HepG2 (cell line): Measurements from ENCODE around the gene RUNX3. TPM values are rescaled to one million over a fixed set of nuclear protein-coding genes. Genes with fewer than 3 reads are reported as not detected.

Experiments used
- ATF7 ChIP-seq, 2 experiments: fragments of 450-650 bp in 1 of 2; sonication (generic) in 1 of 2; formaldehyde crosslinking in 1 of 2; IDR thresholded peaks; 2 replicates each; pipeline versions ENCODE4 v1.4.0 to v1.6.1; 2016 to 2020; ENCODE audit warnings: antibody characterized with exemption in 1 of 2, mild to moderate bottlenecking in 1 of 2, missing genetic modification reagents in 1 of 2
- BCL6 ChIP-seq: IDR thresholded peaks from 2 replicates; pipeline ENCODE4 v1.6.1; 2016; ENCODE audit warnings: missing genetic modification reagents, missing compliant biosample characterization
- HNRNPUL1 ChIP-seq: fragments of 200-400 bp; formaldehyde crosslinking; IDR thresholded peaks from 2 replicates; pipeline ENCODE4 v1.6.1; 2017; ENCODE audit warnings: low read depth, mild to moderate bottlenecking, low read length, moderate library complexity
- KDM1A ChIP-seq: IDR thresholded peaks from 2 replicates; pipeline ENCODE4 v1.6.1; 2016; ENCODE audit warnings: missing compliant biosample characterization
- RFX3 ChIP-seq: IDR thresholded peaks from 2 replicates; pipeline ENCODE4 v1.6.1; 2016; ENCODE audit warnings: missing biosample characterization, missing genetic modification reagents
- TCF12 ChIP-seq, 2 experiments: fragments of 450-650 bp in 1 of 2; sonication (generic) in 1 of 2; formaldehyde crosslinking in 1 of 2; IDR thresholded peaks; 2 replicates each; pipeline versions ENCODE4 v1.6.1 to v1.8.0; 2017 to 2022; ENCODE audit warnings: antibody characterized with exemption in 1 of 2, mild to moderate bottlenecking in 1 of 2, missing genetic modification reagents in 1 of 2, moderate library complexity in 1 of 2
- ZC3H13 ChIP-seq: sonication (generic); formaldehyde crosslinking; IDR thresholded peaks from 2 replicates; pipeline ENCODE4 v1.8.1; 2023; ENCODE audit warnings: mild to moderate bottlenecking, missing genetic modification reagents, moderate library complexity
- polyA plus RNA-seq, 8 experiments: library from polyadenylated mRNA; depleted of rRNA in 3 of 8; stranded (reverse) in 7 of 8; unstranded in 1 of 8; fragments of >200 nt; fragmentation: Illumina TruSeq in 4 of 8; extraction: Trizol in 4 of 8; gene quantifications; 2 replicates each; pipeline versions ENCODE4 v1.2.1 to v1.2.3, GENCODE V29; 2011 to 2016; ENCODE audit warnings: low read depth in 4 of 8, missing spikeins in 1 of 8, mixed read lengths in 1 of 8; ENCODE audit not compliant: insufficient read depth in 1 of 8
- total RNA-seq, 5 experiments: library from RNA; depleted of rRNA; stranded (reverse); fragments of >200 nt; fragmentation: Illumina TruSeq; extraction: Trizol; gene quantifications; 2 replicates each; pipeline ENCODE4 v1.2.3, GENCODE V29; 2016; ENCODE audit warnings: low read depth in 1 of 5
- TF ChIP-seq, protein P1 (sequence below): sonication (generic); formaldehyde crosslinking; IDR thresholded peaks from 2 replicates; pipeline ENCODE4 v1.8.0; 2022; ENCODE audit warnings: missing genetic modification reagents, mild to moderate bottlenecking, borderline replicate concordance
- TF ChIP-seq, protein P2 (sequence below): sonication (generic); formaldehyde crosslinking; conservative IDR thresholded peaks from 2 replicates; pipeline ENCODE4 v1.5.0; 2020; ENCODE audit warnings: missing genetic modification reagents
- TF ChIP-seq, protein P3 (sequence below), 2 experiments: sonication (generic) in 1 of 2; formaldehyde crosslinking in 1 of 2; IDR thresholded peaks; 2 replicates each; pipeline versions ENCODE4 v1.5.1 to v1.6.1; 2011 to 2020; ENCODE audit warnings: borderline replicate concordance in 1 of 2, low read depth in 1 of 2, low read length in 1 of 2, mild to moderate bottlenecking in 1 of 2, missing genetic modification reagents in 1 of 2, moderate library complexity in 1 of 2
- TF ChIP-seq, protein P4 (sequence below): sonication (generic); formaldehyde crosslinking; IDR thresholded peaks from 2 replicates; pipeline ENCODE4 v1.8.1; 2023; ENCODE audit warnings: missing genetic modification reagents, inconsistent platforms, borderline replicate concordance
- TF ChIP-seq, protein P5 (sequence below): sonication (generic); IDR thresholded peaks from 2 replicates; pipeline ENCODE4 v1.6.1; 2016; ENCODE audit warnings: low read depth, borderline replicate concordance
- TF ChIP-seq, protein P6 (sequence below): IDR thresholded peaks from 2 replicates; pipeline ENCODE4 v1.6.1; 2016; ENCODE audit warnings: missing compliant biosample characterization, missing genetic modification reagents, borderline replicate concordance
- TF ChIP-seq, protein P7 (sequence below): sonication (generic); formaldehyde crosslinking; IDR thresholded peaks from 2 replicates; pipeline ENCODE4 v1.5.0; 2020; ENCODE audit warnings: missing genetic modification reagents, mild to moderate bottlenecking, borderline replicate concordance
- TF ChIP-seq, protein P8 (sequence below): sonication (generic); formaldehyde crosslinking; IDR thresholded peaks from 2 replicates; pipeline ENCODE4 v1.4.0; 2020; ENCODE audit warnings: missing genetic modification reagents, mild to moderate bottlenecking, borderline replicate concordance

The RUNX3 gene
- total and polyA plus RNA-seq, 2 of the 13 experiments (the other 11 are each of a cell fraction or from before 2014, with no cell fraction given), result 0.04 to 0.22 TPM

DNA sequence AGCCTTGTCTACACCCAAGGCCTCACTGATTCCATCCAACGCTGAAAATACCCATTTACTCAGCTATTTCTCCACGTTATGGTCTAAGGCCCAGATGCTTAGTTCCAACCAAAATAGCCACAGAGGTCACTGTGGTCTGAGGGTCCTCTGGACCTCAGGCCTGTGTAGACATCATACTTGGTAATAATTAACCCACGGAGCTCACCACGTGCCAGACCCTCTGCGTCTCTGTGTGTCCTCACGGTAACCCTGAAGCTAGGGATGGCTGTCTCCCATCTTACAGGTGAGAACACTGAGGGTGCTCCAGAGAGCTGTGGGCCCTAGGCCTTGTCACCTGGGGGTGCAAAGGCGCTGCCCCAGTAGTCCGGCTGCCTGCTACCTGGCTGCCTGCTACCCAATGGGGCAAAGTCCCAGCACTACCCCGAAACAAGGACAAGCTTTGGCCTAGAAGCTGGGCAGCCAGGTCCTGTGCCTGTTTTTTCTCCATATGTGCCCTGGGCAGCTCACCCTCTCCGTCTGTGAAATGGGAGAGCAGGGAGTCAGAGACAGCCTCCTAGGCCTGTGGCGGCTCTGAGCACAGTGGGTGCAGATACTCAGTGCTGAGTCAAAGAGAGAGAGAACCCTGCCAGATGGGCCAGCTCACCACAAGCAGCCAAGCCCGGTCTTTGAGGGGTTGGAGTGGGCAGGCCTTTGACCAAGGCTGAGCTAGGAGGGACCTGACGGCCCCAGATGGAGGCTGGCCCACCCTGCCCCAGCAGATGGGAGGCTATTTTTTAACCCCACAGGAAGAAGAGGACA, 17.0 kb upstream of the RUNX3 start (continued):
- TF ChIP-seq, protein P1, sequence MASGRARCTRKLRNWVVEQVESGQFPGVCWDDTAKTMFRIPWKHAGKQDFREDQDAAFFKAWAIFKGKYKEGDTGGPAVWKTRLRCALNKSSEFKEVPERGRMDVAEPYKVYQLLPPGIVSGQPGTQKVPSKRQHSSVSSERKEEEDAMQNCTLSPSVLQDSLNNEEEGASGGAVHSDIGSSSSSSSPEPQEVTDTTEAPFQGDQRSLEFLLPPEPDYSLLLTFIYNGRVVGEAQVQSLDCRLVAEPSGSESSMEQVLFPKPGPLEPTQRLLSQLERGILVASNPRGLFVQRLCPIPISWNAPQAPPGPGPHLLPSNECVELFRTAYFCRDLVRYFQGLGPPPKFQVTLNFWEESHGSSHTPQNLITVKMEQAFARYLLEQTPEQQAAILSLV (CRISPR knock-in tag), result no peak
- TF ChIP-seq, protein P2, sequence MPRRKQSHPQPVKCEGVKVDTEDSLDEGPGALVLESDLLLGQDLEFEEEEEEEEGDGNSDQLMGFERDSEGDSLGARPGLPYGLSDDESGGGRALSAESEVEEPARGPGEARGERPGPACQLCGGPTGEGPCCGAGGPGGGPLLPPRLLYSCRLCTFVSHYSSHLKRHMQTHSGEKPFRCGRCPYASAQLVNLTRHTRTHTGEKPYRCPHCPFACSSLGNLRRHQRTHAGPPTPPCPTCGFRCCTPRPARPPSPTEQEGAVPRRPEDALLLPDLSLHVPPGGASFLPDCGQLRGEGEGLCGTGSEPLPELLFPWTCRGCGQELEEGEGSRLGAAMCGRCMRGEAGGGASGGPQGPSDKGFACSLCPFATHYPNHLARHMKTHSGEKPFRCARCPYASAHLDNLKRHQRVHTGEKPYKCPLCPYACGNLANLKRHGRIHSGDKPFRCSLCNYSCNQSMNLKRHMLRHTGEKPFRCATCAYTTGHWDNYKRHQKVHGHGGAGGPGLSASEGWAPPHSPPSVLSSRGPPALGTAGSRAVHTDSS (CRISPR knock-in tag), result no peak
- TF ChIP-seq, protein P3, sequence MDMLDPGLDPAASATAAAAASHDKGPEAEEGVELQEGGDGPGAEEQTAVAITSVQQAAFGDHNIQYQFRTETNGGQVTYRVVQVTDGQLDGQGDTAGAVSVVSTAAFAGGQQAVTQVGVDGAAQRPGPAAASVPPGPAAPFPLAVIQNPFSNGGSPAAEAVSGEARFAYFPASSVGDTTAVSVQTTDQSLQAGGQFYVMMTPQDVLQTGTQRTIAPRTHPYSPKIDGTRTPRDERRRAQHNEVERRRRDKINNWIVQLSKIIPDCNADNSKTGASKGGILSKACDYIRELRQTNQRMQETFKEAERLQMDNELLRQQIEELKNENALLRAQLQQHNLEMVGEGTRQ (IDR thresholded peaks at IDR 0.05; ENCODE audit: low read depth, low read length), result peak; percentile 54
- TF ChIP-seq, protein P3 (CRISPR knock-in tag; IDR thresholded peaks at IDR 0.05; ENCODE audit: borderline replicate concordance), result peak; percentile 77; the same call in 1 of the 2 replicates
- TF ChIP-seq, protein P4, sequence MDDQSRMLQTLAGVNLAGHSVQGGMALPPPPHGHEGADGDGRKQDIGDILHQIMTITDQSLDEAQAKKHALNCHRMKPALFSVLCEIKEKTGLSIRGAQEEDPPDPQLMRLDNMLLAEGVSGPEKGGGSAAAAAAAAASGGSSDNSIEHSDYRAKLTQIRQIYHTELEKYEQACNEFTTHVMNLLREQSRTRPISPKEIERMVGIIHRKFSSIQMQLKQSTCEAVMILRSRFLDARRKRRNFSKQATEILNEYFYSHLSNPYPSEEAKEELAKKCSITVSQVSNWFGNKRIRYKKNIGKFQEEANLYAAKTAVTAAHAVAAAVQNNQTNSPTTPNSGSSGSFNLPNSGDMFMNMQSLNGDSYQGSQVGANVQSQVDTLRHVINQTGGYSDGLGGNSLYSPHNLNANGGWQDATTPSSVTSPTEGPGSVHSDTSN, result no peak
- TF ChIP-seq, protein P5, sequence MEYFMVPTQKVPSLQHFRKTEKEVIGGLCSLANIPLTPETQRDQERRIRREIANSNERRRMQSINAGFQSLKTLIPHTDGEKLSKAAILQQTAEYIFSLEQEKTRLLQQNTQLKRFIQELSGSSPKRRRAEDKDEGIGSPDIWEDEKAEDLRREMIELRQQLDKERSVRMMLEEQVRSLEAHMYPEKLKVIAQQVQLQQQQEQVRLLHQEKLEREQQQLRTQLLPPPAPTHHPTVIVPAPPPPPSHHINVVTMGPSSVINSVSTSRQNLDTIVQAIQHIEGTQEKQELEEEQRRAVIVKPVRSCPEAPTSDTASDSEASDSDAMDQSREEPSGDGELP, result no peak
- no peak for TF ChIP-seq ZC3H13 (CRISPR knock-in tag)
- no peak for TF ChIP-seq TCF12 (IDR thresholded peaks at IDR 0.05)
- no peak for TF ChIP-seq TCF12 (CRISPR knock-in tag; IDR thresholded peaks at IDR 0.05)
- TF ChIP-seq KDM1A (CRISPR knock-in tag), result peak; percentile 82
- no peak for TF ChIP-seq RFX3 (CRISPR knock-in tag)
- TF ChIP-seq, protein P6, sequence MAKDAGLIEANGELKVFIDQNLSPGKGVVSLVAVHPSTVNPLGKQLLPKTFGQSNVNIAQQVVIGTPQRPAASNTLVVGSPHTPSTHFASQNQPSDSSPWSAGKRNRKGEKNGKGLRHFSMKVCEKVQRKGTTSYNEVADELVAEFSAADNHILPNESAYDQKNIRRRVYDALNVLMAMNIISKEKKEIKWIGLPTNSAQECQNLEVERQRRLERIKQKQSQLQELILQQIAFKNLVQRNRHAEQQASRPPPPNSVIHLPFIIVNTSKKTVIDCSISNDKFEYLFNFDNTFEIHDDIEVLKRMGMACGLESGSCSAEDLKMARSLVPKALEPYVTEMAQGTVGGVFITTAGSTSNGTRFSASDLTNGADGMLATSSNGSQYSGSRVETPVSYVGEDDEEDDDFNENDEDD (CRISPR knock-in tag), result peak; percentile 32; the same call in 1 of the 2 replicates
- TF ChIP-seq, protein P7, sequence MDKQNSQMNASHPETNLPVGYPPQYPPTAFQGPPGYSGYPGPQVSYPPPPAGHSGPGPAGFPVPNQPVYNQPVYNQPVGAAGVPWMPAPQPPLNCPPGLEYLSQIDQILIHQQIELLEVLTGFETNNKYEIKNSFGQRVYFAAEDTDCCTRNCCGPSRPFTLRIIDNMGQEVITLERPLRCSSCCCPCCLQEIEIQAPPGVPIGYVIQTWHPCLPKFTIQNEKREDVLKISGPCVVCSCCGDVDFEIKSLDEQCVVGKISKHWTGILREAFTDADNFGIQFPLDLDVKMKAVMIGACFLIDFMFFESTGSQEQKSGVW (CRISPR knock-in tag), result no peak
- TF ChIP-seq HNRNPUL1, result no peak
- TF ChIP-seq BCL6 (CRISPR knock-in tag), result 0 out of 2 replicates have a peak, but pooled peaks have one; percentile 6
- TF ChIP-seq, protein P8, sequence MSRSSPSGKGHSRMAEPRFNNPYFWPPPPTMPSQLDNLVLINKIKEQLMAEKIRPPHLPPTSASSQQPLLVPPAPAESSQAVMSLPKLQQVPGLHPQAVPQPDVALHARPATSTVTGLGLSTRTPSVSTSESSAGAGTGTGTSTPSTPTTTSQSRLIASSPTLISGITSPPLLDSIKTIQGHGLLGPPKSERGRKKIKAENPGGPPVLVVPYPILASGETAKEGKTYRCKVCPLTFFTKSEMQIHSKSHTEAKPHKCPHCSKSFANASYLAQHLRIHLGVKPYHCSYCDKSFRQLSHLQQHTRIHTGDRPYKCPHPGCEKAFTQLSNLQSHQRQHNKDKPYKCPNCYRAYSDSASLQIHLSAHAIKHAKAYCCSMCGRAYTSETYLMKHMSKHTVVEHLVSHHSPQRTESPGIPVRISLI, result no peak
- TF ChIP-seq ATF7 (IDR thresholded peaks at IDR 0.05), result no peak
- 0 out of 2 replicates have a peak, but pooled peaks have one; percentile 15 for TF ChIP-seq ATF7 (CRISPR knock-in tag; IDR thresholded peaks at IDR 0.05)
